ENCODE results near the gene FLRT1. TPM values are rescaled to one million over a fixed set of nuclear protein-coding genes. Genes with fewer than 3 reads are reported as not detected.

The FLRT1 gene
- total RNA-seq, 4 donors from 2014 or later = 1.1 to 4.7 (median 3.6) TPM

DNA sequence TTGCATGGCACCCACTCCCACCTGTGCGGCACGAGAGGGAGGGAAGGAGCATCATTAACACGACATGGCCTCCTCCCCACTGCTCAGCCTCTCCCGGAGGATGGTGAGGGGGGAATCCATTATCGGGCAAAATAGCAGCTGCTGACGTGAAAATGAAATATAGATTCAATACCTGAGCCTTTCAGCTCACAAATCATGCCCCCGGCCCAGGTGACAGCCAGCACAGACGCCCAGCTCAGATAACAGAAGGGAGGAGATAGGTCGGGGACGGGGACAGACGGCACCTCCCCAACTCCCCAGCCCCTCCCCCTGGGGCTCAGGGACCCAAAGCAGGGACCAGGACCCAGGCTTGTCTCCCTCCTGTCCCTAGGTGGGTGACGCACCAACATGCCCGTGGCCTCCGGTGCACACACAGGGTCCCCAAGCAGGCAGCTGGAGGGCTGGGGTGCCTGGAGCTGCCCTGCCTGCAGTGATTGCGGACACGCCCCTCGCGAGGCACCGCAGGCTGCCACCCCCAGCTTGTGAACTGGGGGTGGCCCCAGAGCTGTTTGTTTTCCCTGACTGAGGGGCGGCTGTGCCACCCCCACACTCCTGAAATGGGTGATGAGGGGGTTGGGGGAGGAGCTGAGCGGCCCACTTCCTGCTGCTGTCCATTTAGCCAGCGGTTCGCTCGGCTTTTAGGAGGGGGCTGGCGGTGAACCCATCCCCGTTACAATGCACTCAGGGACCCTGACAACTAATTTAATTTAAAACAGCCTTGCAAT lies 31.7 kb downstream of the FLRT1 start:
- peaks cover 0 to 12% (median 0%) of the 10 kb centered on the region in 3 donors for H3K4me1 ChIP-seq
- ATAC-seq = no peak
- WGBS, 2 donors (ENCODE audit: low coverage in 1 of 2) = 47% methylated on average over 2 of the region's 26 CpGs; no CpG with 5 or more reads in 1 of the 2 donors

DNA sequence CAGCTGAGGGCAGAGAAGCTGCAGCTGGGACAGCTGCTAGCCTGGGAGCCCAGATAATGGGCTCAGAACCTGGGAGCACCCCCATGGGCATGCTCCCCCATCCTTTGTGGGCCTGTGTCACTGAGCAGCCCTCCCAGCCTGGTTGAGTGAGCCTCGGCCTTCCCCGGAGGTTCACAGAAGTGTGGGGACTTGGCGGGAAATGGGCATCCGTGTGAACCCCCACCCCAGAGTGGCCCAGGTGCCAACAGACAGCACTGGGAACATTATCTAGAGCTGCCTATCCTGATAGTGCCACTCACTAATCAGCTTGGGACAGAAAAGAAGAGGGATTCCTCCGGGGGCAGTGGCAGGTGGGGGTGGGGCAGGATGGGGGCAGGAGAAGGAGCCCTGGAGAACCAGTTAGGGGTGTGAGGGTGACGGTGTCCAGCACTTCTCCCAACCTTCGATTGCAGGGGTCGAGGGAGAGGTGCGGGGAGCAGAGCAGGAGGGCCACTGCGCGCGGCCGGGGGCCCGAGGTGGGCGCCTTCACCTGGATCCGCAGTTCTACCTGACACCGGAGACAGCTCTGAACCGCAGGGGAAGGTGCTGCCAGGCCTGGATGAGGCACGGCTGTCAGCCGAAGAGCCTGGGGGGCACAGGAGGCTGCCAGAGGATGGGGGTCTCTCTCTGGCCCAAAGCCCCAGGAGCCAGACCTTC lies 33.1 kb downstream of the FLRT1 start:
- no peak for ATAC-seq
- TF ChIP-seq EP300 (IDR thresholded peaks at IDR 0.05) = no peak
- no peak for TF ChIP-seq POLR2A (IDR thresholded peaks at IDR 0.05)
- TF ChIP-seq, protein P1, sequence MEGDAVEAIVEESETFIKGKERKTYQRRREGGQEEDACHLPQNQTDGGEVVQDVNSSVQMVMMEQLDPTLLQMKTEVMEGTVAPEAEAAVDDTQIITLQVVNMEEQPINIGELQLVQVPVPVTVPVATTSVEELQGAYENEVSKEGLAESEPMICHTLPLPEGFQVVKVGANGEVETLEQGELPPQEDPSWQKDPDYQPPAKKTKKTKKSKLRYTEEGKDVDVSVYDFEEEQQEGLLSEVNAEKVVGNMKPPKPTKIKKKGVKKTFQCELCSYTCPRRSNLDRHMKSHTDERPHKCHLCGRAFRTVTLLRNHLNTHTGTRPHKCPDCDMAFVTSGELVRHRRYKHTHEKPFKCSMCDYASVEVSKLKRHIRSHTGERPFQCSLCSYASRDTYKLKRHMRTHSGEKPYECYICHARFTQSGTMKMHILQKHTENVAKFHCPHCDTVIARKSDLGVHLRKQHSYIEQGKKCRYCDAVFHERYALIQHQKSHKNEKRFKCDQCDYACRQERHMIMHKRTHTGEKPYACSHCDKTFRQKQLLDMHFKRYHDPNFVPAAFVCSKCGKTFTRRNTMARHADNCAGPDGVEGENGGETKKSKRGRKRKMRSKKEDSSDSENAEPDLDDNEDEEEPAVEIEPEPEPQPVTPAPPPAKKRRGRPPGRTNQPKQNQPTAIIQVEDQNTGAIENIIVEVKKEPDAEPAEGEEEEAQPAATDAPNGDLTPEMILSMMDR (IDR thresholded peaks at IDR 0.05) = no peak
- TF ChIP-seq POLR2AphosphoS5 (IDR thresholded peaks at IDR 0.05) = no peak
- Histone ChIP-seq H3K4me3 (no peak overlapping the region), H3K4me1 (peaks cover 0 to 14% (median 0%) of the 10 kb centered on the region in 3 donors), H3K9me3 (no peaks in the 10 kb centered on the region), H3K27me3 (no peaks in the 10 kb centered on the region), H3K36me3 (no peaks in the 10 kb centered on the region), H3K27ac (no peak overlapping the region)
- WGBS, 2 donors (ENCODE audit: low coverage in 1 of 2) = no CpG with 5 or more reads among the region's 20 CpGs

More for the DNA sequence above, 31.7 kb downstream of the FLRT1 start:
- Histone ChIP-seq H3K36me3 (no peaks in the 10 kb centered on the region), H3K9me3 (no peaks in the 10 kb centered on the region), H3K27ac (no peak overlapping the region), H3K4me3 (no peak overlapping the region), H3K27me3 (peaks cover 9% of the 10 kb centered on the region)
- TF ChIP-seq POLR2A (IDR thresholded peaks at IDR 0.05) = no peak
- TF ChIP-seq, protein P1 (IDR thresholded peaks at IDR 0.05) = no peak

DNA sequence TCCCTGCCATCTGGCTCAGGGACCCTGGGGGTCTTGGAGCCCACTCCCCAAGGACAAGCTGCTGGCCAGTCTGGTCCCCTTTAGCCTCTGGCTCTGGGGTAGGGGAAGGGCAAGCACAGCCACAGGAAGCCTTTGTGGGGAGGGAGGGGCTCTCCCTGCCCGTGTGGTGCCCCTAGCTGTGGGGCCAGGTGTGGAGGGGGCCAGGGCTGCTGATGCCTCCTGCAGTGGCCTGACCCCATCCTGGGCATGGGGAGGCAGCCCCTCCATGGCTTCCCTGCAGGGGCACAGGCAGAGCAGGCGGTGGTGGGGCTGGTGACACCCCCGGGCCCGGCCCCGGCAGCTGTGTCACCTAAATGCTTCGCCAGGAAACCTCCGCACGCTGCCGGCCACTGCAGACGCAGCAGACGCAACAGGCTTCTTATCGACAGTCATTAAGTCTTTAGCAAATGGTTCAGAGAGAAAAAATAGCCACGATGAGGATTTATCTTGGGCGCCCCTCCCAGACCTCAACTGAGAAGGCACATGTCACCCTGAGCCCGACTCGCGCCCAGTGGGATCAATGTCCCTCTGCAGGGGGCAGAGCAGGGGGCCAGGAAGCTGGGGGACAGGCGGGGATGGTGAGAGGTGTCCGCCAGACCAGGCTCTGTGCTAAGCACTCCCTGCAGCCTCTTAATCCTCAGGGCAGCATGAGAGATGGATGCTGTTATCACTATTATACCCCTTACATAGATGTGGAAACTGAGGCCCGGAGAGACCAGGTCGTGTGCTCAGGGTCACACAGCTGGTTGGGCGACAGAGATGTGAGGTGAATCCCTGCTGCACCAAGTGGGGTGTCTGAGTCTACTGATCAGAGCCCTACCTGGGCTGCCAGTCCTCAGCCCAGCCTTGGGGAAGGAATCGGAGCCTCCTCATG lies 33.9 kb downstream of the FLRT1 start:
- 86% methylated on average over 7 of the region's 23 CpGs; no CpG with 5 or more reads in 1 of the 2 donors for WGBS, 2 donors (ENCODE audit: low coverage in 1 of 2)
- Histone ChIP-seq H3K9me3 (no peaks in the 10 kb centered on the region), H3K36me3 (no peaks in the 10 kb centered on the region), H3K4me3 (no peak overlapping the region), H3K4me1 (peaks cover 0 to 19% (median 0%) of the 10 kb centered on the region in 3 donors), H3K27me3 (no peaks in the 10 kb centered on the region), H3K27ac (no peak overlapping the region)
- TF ChIP-seq POLR2A (IDR thresholded peaks at IDR 0.05) (no peak), EP300 (IDR thresholded peaks at IDR 0.05) (no peak), POLR2AphosphoS5 (IDR thresholded peaks at IDR 0.05) (no peak)
- TF ChIP-seq, protein P1 (IDR thresholded peaks at IDR 0.05) = no peak
- no peak for ATAC-seq

DNA sequence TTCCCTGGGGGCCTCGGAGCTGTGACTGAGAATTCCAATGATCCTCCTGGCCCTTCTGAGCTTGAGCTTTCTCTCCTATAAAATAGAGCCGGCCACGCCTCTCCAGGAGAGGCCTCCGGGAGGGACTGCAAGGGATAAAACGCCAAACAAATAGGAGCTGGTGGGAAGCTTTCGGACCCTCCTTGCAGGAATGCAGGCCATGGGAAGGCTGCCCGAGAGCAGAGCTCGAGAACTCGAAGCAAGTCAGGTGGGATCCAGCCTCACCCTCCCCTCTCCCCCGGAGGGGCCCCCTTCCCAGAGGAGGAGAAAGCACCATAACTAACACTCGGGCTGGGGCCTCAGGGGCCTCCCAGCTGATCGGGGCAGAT lies 34.6 kb downstream of the FLRT1 start:
- TF ChIP-seq POLR2AphosphoS5 (IDR thresholded peaks at IDR 0.05) (no peak), EP300 (IDR thresholded peaks at IDR 0.05) (no peak), POLR2A (IDR thresholded peaks at IDR 0.05) (no peak)
- TF ChIP-seq, protein P1 (IDR thresholded peaks at IDR 0.05) = no peak

More for the DNA sequence above, 34.6 kb downstream of the FLRT1 start:
- no peaks in the 10 kb centered on the region for H3K36me3 ChIP-seq
- no peak overlapping the region for H3K4me3 ChIP-seq
- H3K9me3 ChIP-seq = no peaks in the 10 kb centered on the region
- no peaks in the 10 kb centered on the region for H3K27me3 ChIP-seq
- H3K4me1 ChIP-seq = peaks cover 0 to 19% (median 0%) of the 10 kb centered on the region in 3 donors
- WGBS, 2 donors (ENCODE audit: low coverage in 1 of 2) = 43% methylated on average over 1 of the region's 12 CpGs; no CpG with 5 or more reads in 1 of the 2 donors
- H3K27ac ChIP-seq = no peak overlapping the region
- ATAC-seq = no peak

Measured in gastroesophageal sphincter (tissue), 4 donors.